ENCODE data around the gene UTF1.
"Not testable (repeated sequence)": the region's sequence is repeated elsewhere in the genome, so short reads cannot be mapped to it uniquely, and the experiment has no call there.

The UTF1 gene

GRCh38 chr10:133229265-133230043 is 563 bp upstream of the UTF1 start:
- no peak for DNase-seq

GRCh38 chr10:133230387-133231195 is 574 bp downstream of the UTF1 start:
- no peak for DNase-seq

GRCh38 chr10:133231244-133231945 is 1.4 kb downstream of the UTF1 start:
- DNase-seq = no peak

- DNase-seq = no peak
These were observed 2.0 kb downstream of the UTF1 start for GRCh38 chr10:133231946-133232574.

GRCh38 chr10:133234796-133235195 is 4.8 kb downstream of the UTF1 start:
- DNase-seq = not testable (repeated sequence)

DNA sequence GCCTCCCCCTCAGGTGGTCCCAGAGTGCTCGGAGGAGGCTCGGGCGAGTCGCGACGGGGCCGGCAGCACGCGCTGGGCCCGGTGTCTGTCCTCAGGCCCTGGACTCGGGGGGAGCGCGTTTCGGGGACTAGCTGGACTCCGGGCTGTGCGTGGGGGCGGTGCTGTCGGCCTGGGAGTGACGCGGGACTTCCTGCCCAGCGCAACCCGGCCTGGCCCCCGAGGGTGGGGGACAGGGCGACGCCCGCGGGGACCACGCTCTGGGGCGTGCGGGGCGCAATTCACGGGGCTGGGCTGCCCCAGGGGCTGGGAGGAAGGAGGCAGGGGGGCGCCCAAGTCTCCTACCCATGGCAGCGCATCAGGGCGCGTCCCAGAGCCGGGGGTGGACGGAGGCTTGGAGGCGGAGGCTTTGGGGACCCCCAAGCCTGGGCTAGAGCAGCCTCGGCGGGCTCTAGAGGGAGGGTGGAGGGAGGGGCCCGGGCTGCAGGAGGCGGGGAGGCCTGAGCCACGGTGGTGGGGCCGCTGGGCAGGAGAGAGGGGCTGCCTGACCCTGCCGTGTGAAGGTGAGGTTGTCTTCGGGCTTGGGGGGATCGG is 5.3 kb downstream of the UTF1 start:
- DNase-seq = no peak

DNA sequence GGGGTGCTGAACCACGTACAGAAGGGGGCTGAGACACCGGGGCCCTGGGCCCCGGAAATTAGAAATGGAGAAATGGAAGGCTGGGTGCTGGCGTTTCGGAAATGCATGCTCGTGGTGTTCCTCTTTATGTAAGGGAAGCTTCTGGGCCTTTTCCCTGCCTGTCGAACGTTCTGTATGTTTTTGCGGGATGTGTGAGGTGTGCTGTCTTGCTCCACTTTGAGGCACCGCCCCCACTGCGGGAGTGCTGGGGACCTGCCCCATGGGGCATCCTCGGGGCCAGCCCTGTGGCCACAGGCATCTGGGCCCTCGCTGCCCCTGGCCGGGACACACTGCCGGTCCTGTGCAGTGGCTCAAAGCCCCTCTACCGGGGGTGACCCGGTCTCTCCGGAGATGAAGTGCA is 5.9 kb downstream of the UTF1 start:
- DNase-seq = no peak

DNA sequence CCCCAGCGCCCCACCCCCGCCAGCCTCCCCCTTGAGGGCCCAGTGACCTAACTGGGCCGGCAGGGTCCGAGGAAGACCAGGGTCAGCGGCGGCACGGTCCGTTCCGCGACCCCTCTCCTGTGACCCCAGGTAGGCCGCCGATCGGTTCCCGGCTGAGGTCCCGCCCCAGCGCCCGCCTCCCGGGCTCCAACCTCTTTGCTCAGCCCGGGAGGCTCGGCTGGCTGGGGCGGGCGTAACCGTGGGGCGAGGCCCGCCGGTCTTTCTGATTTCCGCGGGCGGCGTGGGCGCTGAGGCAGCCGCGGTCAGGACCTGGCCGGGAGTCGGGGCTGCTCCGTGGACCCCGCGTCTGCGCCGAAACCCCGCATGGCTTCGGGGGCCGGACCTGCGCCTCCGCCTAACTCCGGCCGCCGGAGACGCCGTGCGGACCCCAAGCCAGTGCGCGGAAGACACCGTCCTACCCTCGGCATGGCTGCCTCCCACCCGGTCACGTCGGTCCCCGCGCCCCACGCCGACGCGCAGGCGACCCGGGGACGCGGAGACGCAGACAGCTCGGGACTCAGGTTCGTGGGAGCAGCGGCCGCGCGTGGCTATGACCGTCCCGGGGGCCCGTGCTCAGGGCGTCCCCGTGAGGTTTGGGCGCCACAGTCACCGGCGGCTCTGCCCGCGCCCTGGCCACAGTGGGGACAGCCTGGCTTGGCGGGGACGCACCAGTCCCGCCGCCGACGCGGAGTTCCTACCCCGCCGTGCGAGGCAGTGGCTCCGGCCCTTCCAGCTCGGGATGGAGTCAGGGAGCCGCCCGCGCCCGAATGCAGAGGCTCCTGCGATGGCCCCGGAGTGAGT is 6.6 kb downstream of the UTF1 start:
- DNase-seq = no peak

GRCh38 chr10:133237241-133237587 is 7.2 kb downstream of the UTF1 start:
- DNase-seq = no peak

GRCh38 chr10:133237588-133238465 is 7.8 kb downstream of the UTF1 start, which contains the start of gene VENTX:
Gene VENTX (plus strand): TSS chr10:133237855. CDS start chr10:133237915, 60 bp downstream.
- no peak for DNase-seq

GRCh38 chr10:133238466-133238804 is 8.4 kb downstream of the UTF1 start:
- DNase-seq = no peak

DNA sequence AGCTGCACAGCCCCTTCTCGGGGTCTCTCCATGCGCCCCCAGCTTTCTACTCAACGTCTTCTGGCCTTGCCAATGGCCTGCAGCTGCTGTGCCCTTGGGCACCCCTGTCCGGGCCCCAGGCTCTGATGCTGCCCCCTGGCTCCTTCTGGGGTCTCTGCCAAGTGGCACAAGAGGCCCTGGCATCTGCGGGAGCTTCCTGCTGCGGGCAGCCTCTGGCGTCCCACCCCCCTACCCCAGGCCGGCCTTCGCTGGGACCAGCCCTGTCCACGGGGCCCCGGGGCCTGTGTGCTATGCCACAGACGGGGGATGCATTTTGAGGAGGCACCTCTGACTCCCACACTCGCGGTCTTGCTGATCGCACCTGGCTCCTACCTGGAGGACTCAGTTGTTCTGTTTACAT is 10.0 kb downstream of the UTF1 start:
- no peak for DNase-seq

DNA sequence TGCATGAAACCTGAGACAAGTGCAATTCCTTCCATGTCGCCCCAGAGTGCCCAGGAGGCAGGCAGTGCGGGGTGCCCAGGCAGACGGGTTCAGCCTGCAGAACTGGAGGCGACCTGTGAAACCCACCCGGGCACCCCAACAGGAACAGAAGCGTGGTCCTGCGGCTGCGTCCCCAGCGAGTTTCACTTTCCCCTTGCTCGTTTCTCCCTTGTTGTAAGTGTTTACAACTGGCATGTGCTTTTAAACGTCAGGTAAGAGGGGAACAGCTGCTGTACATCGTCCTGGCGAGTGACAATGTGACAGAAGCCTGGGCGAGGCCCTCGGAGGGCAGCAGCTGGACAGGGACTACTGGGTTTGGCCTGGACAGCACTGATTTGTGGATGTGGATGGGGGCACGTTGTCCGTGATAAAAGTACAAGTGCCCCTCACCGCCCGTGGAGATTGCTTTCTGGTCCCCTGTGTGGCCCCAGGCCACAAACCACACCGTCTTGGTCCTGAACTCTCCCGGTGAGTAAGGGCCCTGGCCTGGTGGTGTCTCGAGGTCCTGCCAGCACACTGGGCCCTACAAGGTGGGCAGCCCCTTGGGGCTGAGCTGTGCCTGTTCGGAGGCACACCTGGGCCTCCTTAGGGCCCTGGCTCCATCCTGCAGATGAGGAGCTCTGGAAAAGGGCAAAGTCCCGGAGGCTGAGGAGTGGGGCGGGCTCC is 11.6 kb downstream of the UTF1 start:
- no peak for DNase-seq

GRCh38 chr10:133242611-133243356 is 12.8 kb downstream of the UTF1 start:
- no peak for DNase-seq

DNA sequence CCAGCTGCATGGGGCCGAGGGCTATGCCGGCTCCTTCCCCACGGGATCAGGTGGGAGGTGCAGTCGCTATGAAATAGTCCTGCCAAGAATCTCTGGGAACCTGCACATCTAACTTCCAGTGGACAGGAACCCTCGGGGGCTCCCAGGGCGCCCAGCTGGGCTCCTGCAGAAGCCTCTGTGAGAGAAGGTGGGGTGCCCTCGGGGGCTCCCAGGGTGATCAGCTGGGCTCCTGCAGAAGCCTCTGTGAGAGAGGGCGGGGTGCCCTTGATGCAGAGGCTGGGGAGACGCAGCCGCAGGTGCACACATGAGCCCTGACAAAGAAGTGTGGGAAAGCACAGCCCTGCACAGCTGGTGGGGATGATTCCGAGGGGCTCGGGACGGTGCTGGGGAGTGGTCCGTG is 13.6 kb downstream of the UTF1 start:
- no peak for DNase-seq

- no peak for DNase-seq
These were observed 15.6 kb downstream of the UTF1 start for GRCh38 chr10:133245439-133246235.

GRCh38 chr10:133246236-133246626 is 16.2 kb downstream of the UTF1 start:
- no peak for DNase-seq

GRCh38 chr10:133247681-133248333 is 17.8 kb downstream of the UTF1 start:
- DNase-seq = no peak

All from NCI-H2171 (cell line).